ENCODE measurements around the gene HSP90AB1. TPM values are rescaled to one million over a fixed set of nuclear protein-coding genes. Genes with fewer than 3 reads are reported as not detected.

HSP90AB1 gene
- total RNA-seq, 4 donors from 2014 or later = 356 to 729 (median 499) TPM

DNA sequence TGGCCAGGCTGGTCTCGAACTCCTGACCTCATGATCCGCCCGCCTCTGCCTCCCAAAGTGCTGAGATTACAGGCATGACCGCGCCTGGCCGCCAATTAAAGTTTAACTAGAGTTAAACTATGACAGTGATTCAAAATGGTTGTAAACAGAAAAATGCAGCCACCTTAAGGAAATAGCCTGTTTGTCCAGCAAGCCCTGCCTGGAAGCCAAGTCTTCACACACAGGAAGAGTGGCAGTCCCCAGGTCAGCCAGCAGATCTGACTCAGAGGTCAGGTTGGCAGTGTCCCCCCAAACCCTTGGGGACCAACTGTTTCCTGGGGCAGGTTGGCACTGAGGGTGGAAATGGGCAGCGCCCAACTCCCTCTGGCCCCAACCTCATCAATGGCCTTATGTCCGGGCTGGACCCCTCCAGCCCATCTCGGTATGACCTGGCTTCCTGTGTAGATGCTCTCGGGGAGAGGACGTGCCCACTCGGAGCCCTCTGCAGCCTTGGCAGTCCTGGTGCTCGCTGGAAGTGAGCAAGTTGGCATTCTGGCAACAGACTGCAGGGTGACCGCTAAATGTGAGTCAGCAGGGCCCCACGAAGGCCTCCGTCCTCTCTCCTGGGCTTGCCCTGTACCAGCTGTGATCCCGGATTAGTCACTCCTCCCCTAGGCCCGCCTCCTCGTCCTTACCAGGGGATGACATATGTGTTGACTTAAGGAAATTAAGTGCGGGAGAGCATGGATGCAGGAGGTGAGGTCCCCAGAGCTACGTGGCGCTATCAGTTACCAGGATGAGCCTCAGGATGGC, 9.7 kb upstream of the HSP90AB1 start:
- peak; percentile 82 to 84 for TF ChIP-seq POLR2AphosphoS5 (IDR thresholded peaks at IDR 0.05)
- TF ChIP-seq POLR2A (IDR thresholded peaks at IDR 0.05; ENCODE audit: low read depth) = no peak
- intact Hi-C loops (cut with DNase I) = loop anchor here (5.0 kb wide), 1 partner anchor 65 kb away; no protein-coding TSS in a partner anchor
- Histone ChIP-seq H3K36me3 (peaks cover 6 to 28% (median 9%) of the 10 kb centered on the region in 4 donors), H3K4me1 (peaks cover 58 to 64% (median 60%) of the 10 kb centered on the region in 4 donors), H3K9me3 (no peaks in the 10 kb centered on the region), H3K4me3 (peak overlapping the region; percentile 64 to 74 (median 67)), H3K27ac (replicated peaks in 1 of 4) (peak overlapping the region; percentile 95 to 98 (median 96)), H3K27me3 (no peaks in the 10 kb centered on the region)
- WGBS = 40% methylated on average over 13 of the region's 22 CpGs
- DNase-seq (ENCODE audit: extremely low spot score) = peak; percentile 98

DNA sequence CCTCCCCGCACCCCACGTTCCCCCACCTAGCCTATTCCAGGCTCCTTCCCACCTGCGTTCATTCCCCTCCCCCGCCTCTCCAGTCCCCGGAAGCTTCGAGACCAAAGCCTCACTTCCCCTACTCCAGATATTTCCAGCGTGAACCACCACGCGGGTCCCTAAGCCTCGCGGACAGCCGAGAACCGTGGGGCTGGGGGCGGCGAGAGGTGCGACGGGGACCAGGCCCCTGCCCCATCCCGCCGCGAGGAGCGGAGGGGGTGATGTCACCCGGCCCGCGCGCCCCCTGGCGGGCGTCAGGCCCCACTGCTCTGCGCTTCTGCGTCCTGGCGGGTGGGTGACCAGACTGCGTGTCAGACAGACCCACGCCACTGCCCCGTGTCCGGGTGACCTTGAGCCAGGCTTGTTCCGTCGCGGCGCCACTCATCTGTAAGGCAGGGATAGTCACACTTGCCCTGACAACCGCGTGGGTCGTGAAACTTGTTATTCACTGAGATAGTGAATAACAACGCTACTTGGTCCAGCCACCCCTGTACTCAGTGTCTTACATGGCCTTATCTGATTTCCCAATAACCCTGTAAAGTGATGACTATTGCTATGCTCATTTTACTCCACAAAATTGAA, 9.0 kb upstream of the HSP90AB1 start:
- TF ChIP-seq POLR2AphosphoS5 (IDR thresholded peaks at IDR 0.05) (peak; percentile 2 to 79), POLR2A (IDR thresholded peaks at IDR 0.05; ENCODE audit: low read depth) (peak; percentile 43), EP300 (IDR thresholded peaks at IDR 0.05) (no peak)
- TF ChIP-seq, protein P1, sequence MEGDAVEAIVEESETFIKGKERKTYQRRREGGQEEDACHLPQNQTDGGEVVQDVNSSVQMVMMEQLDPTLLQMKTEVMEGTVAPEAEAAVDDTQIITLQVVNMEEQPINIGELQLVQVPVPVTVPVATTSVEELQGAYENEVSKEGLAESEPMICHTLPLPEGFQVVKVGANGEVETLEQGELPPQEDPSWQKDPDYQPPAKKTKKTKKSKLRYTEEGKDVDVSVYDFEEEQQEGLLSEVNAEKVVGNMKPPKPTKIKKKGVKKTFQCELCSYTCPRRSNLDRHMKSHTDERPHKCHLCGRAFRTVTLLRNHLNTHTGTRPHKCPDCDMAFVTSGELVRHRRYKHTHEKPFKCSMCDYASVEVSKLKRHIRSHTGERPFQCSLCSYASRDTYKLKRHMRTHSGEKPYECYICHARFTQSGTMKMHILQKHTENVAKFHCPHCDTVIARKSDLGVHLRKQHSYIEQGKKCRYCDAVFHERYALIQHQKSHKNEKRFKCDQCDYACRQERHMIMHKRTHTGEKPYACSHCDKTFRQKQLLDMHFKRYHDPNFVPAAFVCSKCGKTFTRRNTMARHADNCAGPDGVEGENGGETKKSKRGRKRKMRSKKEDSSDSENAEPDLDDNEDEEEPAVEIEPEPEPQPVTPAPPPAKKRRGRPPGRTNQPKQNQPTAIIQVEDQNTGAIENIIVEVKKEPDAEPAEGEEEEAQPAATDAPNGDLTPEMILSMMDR (IDR thresholded peaks at IDR 0.05) = peak in 2 of 3 experiments; percentile 95 to 96
- H3K27me3 ChIP-seq = no peaks in the 10 kb centered on the region
- H3K4me3 ChIP-seq = peak overlapping the region; percentile 64 to 74 (median 67)
- H3K4me1 ChIP-seq = peaks cover 51 to 57% (median 53%) of the 10 kb centered on the region in 4 donors
- intact Hi-C loops (cut with DNase I) = loop anchor here (5.0 kb wide), 1 partner anchor 66 kb away; no protein-coding TSS in a partner anchor
- no peaks in the 10 kb centered on the region for H3K9me3 ChIP-seq
- peaks cover under 1 to 21% (median 2%) of the 10 kb centered on the region in 4 donors for H3K36me3 ChIP-seq
- peak; percentile 95 for DNase-seq (ENCODE audit: extremely low spot score)
- 3% methylated on average over 16 of the region's 42 CpGs for WGBS
- H3K27ac ChIP-seq (replicated peaks in 1 of 4) = peak overlapping the region; percentile 95 to 98 (median 96)

DNA sequence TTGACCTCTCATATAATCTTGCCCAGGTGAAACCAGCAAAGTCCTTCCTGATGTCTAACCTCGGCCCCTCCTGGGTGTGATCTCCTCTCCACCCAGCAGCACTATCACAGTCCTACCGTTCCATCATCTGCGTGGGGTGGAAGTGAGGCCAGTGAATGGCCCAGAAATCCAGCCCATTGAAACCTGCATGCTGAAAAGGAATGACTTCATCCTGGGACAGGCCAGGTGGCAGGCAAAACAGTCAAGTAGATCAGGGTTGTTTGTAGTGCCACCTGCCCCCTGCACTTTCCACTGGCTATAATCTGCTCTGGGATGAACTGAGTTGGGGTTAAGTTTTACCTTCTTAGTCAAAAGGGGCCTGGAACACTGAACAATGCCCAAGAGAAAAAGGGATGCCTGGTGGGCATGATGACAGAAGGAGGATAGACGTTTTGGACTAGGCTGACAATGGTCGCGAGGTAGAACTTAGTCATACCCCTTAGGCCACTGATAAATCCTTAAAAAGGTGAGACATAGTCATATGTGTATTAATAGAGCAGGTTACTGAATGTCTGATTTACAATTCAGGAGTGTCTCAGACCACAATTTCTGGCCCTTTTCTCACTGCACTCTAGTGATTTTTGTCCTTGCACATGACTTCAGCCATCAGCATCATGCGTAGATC, 8.1 kb upstream of the HSP90AB1 start:
- intact Hi-C loops (cut with DNase I) = loop anchor here (5.0 kb wide), 1 partner anchor 67 kb away; no protein-coding TSS in a partner anchor
- no peak for DNase-seq (ENCODE audit: extremely low spot score)
- Histone ChIP-seq H3K27me3 (no peaks in the 10 kb centered on the region), H3K4me1 (peaks cover 42 to 48% (median 44%) of the 10 kb centered on the region in 4 donors), H3K4me3 (no peak overlapping the region), H3K36me3 (peaks cover 0 to 14% (median 0%) of the 10 kb centered on the region in 4 donors), H3K27ac (replicated peaks in 1 of 4) (peak overlapping the region; percentile 95 to 98 (median 96)), H3K9me3 (no peaks in the 10 kb centered on the region)
- TF ChIP-seq, protein P1 (IDR thresholded peaks at IDR 0.05) = no peak
- TF ChIP-seq POLR2A (IDR thresholded peaks at IDR 0.05; ENCODE audit: low read depth) = no peak
- no peak for TF ChIP-seq POLR2AphosphoS5 (IDR thresholded peaks at IDR 0.05)
- no peak for TF ChIP-seq EP300 (IDR thresholded peaks at IDR 0.05)
- WGBS = 88% methylated on average over 7 of the region's 7 CpGs

DNA sequence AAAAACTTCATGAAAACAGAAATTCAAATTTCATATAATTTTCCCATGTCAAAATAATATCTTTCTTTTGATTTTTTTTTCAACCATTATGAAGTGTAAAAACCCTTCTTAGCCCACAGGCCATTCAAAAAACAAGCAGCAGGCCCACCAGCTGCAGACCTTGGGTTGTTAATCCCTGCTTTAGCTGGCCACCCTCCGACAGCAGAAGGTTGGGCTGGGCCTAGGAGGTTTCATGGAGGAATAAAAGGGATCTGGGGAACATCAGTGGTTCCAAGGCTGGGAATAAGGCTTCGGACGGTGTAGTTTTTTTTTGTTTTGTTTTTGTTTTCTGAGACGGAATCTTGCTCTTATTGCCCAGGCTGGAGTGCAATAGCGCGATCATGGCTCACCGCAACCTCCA, 3.6 kb upstream of the HSP90AB1 start:
- TF ChIP-seq, protein P1 (IDR thresholded peaks at IDR 0.05) = no peak
- TF ChIP-seq EP300 (IDR thresholded peaks at IDR 0.05) = no peak
- TF ChIP-seq POLR2AphosphoS5 (IDR thresholded peaks at IDR 0.05) = no peak
- TF ChIP-seq POLR2A (IDR thresholded peaks at IDR 0.05; ENCODE audit: low read depth) = no peak
- Histone ChIP-seq H3K4me3 (no peak overlapping the region), H3K4me1 (peaks cover 14 to 19% (median 17%) of the 10 kb centered on the region in 4 donors), H3K27me3 (no peaks in the 10 kb centered on the region), H3K27ac (replicated peaks in 1 of 4) (no peak overlapping the region), H3K36me3 (peaks cover 0 to 2% (median under 1%) of the 10 kb centered on the region in 4 donors), H3K9me3 (no peaks in the 10 kb centered on the region)
- no peak for DNase-seq (ENCODE audit: extremely low spot score)
- 92% methylated on average over 7 of the region's 7 CpGs for WGBS
- intact Hi-C loops (cut with DNase I) = no loop called here

Data from esophagus muscularis mucosa (tissue), 4 donors.